Hindlimb muscle (tissue), 1 donor: Measurements from ENCODE around the gene USP12. TPM values are rescaled to one million over a fixed set of nuclear protein-coding genes. Genes with fewer than 3 reads are reported as not detected.
"Not testable (repeated sequence)": the region's sequence is repeated elsewhere in the genome, so short reads cannot be mapped to it uniquely, and the experiment has no call there.

Experiments used
- DNase-seq: peaks from one replicate; pipeline ENCODE4 v3.0.0-alpha.2; 2013
- polyA plus RNA-seq: library from polyadenylated mRNA; unstranded; fragments of 120-200 nt; gene quantifications from one replicate; pipeline ENCODE4 v1.2.1, GENCODE V29; 2013; ENCODE audit not compliant: insufficient read length

USP12 gene
- polyA plus RNA-seq, 1 donor = 21.9 TPM

- DNase-seq = no peak
Measured at GRCh38 chr13:27149702-27150101, 21.9 kb downstream of the USP12 start.

- no peak for DNase-seq
Measured at GRCh38 chr13:27148900-27149299, 22.7 kb downstream of the USP12 start.

- DNase-seq = no peak
Measured at GRCh38 chr13:27147530-27148170, 24.0 kb downstream of the USP12 start.

GRCh38 chr13:27141746-27142145, 29.9 kb downstream of the USP12 start:
- no peak for DNase-seq

GRCh38 chr13:27141159-27141558, 30.5 kb downstream of the USP12 start:
- not testable (repeated sequence) for DNase-seq

DNA sequence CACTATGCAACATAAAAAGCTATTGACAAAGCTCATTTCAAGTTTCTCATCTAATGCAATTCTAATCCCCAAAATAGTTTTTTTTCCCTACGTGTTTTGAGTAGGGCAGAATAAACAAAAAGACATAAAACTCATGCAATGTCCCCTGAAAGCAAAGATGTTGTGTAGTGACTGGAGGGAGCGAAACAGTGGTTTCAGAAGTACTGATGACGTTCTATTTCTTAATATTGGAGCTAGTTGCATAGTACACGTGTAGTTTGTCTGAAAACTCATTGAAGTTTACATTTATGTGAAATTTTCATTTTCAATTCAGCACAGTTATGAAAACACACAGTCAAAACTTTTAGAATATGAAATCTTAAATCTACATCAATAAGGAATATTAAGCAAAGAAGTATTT, 31.6 kb downstream of the USP12 start:
- DNase-seq = no peak

- DNase-seq = no peak
Measured at GRCh38 chr13:27139565-27139964, 32.0 kb downstream of the USP12 start.

GRCh38 chr13:27138457-27139093, 33.0 kb downstream of the USP12 start:
- no peak for DNase-seq

DNA sequence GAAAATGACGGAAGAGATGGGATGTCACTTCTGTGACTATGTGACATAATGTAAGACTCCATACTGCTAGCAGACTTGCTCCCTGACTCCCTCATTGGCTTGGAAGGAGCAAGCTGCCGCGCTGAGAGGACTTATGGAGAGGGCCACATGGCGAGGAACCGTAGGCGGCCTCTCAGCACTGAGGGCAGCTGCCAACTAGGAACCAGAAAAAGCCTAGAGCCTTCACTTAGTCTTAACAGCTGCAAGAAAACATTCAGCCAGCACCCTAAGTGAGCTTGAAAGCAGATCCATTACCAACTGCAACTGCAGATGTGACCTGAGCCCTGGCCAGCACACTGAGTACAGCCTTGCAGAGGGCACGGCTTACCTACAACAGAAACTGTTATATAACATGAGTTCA, 33.9 kb downstream of the USP12 start:
- DNase-seq = peak; percentile 25

- DNase-seq = no peak
Measured at GRCh38 chr13:27135023-27135422, 36.6 kb downstream of the USP12 start.

DNA sequence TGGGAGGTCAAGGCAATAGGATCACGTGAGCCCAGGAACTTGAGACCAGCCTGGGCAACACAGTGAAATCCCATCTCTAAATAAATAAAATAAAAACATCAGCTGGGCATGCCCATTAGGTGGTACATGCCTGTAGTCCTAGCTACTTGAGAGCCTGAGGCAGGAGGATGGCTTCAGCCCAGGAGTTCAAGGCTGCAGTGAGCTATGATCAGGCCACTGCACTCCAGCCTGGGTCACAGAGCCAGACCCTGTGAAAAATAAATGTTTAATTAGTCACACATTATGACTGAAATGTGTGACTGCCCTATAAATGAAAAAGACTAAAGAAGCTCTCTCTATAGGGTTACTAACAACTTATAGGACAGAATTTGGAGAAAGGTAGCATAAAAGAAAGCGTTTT, 37.7 kb downstream of the USP12 start:
- no peak for DNase-seq

DNA sequence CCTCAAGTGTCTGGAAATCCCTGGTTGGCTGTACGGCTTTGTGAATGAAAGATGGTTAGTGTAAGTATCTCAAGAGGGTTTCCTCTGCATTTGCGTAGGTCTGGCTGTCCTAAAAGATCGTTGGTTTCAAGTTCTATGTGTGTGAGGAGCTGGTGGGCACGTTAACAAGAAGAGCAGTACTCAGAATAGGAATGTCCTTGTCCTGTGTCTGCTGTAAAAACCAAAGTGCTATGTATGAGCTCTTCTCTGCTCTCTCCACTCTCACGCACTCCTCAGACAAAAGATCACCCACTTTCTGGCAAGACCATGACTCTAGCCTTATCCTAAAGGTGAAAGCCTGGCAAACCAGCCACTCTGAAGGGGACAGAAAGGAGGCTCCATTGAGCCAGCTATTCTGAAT, 39.1 kb downstream of the USP12 start:
- DNase-seq = no peak

DNA sequence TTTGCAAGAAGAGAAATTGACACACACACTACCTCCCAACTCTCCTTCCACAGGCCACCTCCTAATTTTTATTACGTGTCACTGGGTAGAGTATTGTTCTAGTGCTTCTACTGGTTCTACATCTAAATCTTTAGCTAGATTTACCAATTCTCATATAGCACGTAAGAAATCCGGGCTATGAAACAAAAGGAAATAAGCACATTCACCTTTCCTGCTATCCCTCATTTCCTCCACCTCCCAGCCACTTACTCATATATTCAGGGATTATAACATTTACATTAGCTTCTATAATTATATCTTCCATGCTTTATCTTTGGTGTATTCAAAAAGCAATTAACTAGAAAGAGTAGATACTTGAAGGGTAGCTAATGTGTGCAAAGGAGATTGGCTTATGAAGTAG, 39.7 kb downstream of the USP12 start:
- no peak for DNase-seq

GRCh38 chr13:27130979-27131623, 40.5 kb downstream of the USP12 start:
- no peak for DNase-seq

- DNase-seq = no peak
Measured at GRCh38 chr13:27130223-27130978, 41.2 kb downstream of the USP12 start.

DNA sequence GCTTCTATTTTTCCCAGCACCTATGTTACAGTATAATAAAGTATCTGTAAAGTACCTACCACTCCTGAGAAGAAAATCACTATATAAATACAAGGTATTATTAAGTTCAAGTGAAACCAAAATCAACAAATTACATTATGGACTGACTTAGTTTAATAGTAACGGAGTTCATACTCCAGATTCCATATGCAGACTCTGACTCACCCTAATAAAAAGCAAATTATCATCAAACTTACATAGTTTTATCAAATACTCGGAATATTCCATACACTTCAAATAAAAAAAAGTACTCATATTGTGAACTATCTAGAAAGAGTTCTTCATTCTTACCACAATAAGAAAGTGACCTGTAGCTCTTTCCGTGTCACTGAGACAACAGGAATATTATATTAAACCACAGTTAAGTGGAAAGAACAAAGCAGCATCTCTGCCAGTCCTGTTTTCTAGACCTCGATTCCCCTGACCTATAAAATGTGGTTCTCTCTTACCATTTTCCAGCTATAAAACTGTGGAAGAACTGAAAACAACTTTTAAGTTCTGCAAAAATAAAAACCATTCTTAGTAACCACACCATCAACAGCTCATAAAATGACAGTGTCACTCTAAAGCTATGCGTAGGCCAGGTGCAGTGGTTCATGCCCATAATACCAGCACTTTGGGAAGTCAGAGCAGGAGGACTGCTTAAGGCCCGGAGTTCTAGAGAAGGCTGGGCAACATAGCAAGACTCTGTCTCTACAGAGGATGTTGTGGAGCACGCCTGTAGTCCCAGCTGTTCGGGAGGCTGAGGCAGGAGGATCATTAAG, 42.6 kb downstream of the USP12 start:
- no peak for DNase-seq

GRCh38 chr13:27126859-27127258, 44.8 kb downstream of the USP12 start:
- DNase-seq = no peak

GRCh38 chr13:27125357-27126282, 46.0 kb downstream of the USP12 start:
- no peak for DNase-seq

DNA sequence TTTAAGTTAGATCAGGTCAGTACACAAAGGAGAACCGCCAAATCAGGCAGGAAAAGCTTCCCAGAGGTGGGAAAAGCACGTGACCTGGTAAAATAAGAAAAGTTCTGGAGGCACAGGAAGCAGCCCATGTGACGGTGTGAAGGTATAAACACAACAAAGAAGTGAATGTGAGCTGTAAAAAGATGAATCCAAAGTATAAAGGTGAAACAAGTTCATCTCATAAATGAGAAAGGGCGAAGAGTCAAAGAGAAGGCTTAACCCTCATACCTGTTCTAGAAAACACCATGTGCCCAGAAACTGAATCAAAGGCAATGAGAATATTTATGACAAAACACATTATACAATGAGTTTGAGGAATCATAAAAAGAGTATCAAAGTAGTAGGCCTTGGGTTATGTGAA, 47.0 kb downstream of the USP12 start:
- DNase-seq = no peak

DNA sequence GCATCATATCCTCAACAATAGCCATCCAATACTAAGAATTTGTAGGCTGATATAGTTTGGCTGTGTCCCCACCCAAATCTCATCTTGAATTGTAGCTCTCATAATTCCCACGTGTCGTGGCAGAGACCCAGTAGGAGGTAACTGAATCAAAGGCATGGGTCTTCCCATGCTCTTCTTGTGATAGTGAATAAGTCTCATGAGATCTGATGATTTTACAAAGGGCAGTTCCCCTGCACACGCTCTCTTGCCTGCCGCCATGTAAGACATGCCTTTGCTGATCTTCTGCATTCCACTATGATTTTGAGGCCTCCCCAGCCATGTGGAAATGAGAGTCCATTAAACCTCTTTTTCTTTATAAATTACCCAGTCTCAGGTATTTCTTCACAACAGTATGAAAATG, 48.2 kb downstream of the USP12 start:
- DNase-seq = not testable (repeated sequence)

GRCh38 chr13:27122036-27122435, 49.6 kb downstream of the USP12 start:
- DNase-seq = no peak
